Small intestine (tissue), 7 donors: Measurements from ENCODE around the gene SLC2A1. TPM values are rescaled to one million over a fixed set of nuclear protein-coding genes. Genes with fewer than 3 reads are reported as not detected.
A peak's percentile ranks its signal among the peaks of the same experiment; 100 is the strongest.
"Not testable (repeated sequence)": the region's sequence is repeated elsewhere in the genome, so short reads cannot be mapped to it uniquely, and the experiment has no call there.

ENCODE experiments used
- DNase-seq, 2 donors: peaks; one replicate each; pipeline versions ENCODE4 v3.0.0 to v3.0.0-alpha.2; 2013
- FAIRE-seq: peaks from 2 replicates; lab custom pipeline; 2012; peaks lifted over from hg19 to GRCh38; lab: Jason Lieb, UNC
- H3K27ac ChIP-seq, 3 donors: one replicate each; pipeline ENCODE4 v1.5.1; 2013; ENCODE audit warnings: low read length in 2 of 3, mild to moderate bottlenecking in 2 of 3, control low read depth in 1 of 3, inconsistent platforms in 1 of 3, low read depth in 1 of 3, moderate library complexity in 1 of 3
- H3K27me3 ChIP-seq, 3 donors: one replicate each; pipeline ENCODE4 v1.6.1; 2013; ENCODE audit warnings: low read length in 3 of 3, inconsistent platforms in 1 of 3; ENCODE audit not compliant: control insufficient read depth in 3 of 3, insufficient read depth in 3 of 3
- H3K36me3 ChIP-seq, 3 donors: one replicate each; pipeline ENCODE4 v1.6.1; 2013; ENCODE audit warnings: low read length in 3 of 3, inconsistent platforms in 1 of 3, low read depth in 1 of 3, mild to moderate bottlenecking in 1 of 3, moderate library complexity in 1 of 3; ENCODE audit not compliant: control insufficient read depth in 3 of 3, insufficient read depth in 2 of 3
- H3K4me1 ChIP-seq, 3 donors: one replicate each; pipeline ENCODE4 v1.6.1; 2013; ENCODE audit warnings: low read length in 2 of 3, inconsistent platforms in 1 of 3, low read depth in 1 of 3, mild to moderate bottlenecking in 1 of 3, moderate library complexity in 1 of 3; ENCODE audit not compliant: control insufficient read depth in 3 of 3, insufficient read depth in 2 of 3
- H3K4me3 ChIP-seq, 3 donors: one replicate each; pipeline ENCODE4 v1.5.1; 2013; ENCODE audit warnings: low read length in 3 of 3, control low read depth in 1 of 3, inconsistent platforms in 1 of 3, low read depth in 1 of 3, mild to moderate bottlenecking in 1 of 3, moderate library complexity in 1 of 3
- H3K9me3 ChIP-seq, 2 donors: one replicate each; pipeline ENCODE4 v1.6.1; 2013; ENCODE audit warnings: low read depth in 1 of 2, low read length in 1 of 2; ENCODE audit not compliant: control insufficient read depth in 2 of 2, insufficient read depth in 1 of 2
- WGBS, 3 donors: extraction: QIAGEN DNeasy Blood & Tissue Kit; methylation state at CpG; one replicate each; pipeline ENCODE4 v1.1.7; 2013; 5-methylcytosine and 5-hydroxymethylcytosine counted together
- polyA plus RNA-seq, 4 donors: library from polyadenylated mRNA; stranded (reverse) in 3 of 4; unstranded in 1 of 4; fragments of 200-250 nt in 3 of 4; fragments of 120-200 nt in 1 of 4; gene quantifications; one replicate each; pipeline versions ENCODE4 v1.2.1 to v1.2.3, GENCODE V29; 2013
- donor health status: healthy with polysubstance abuse.
- donor health status: control.
- donor health status: control.
- donor health status: Bipolar disorder and iron deficiency.
- donor health status: healthy.

The SLC2A1 gene
- polyA plus RNA-seq, 4 donors = 1.1 to 61.3 (median 8.4) TPM

DNA sequence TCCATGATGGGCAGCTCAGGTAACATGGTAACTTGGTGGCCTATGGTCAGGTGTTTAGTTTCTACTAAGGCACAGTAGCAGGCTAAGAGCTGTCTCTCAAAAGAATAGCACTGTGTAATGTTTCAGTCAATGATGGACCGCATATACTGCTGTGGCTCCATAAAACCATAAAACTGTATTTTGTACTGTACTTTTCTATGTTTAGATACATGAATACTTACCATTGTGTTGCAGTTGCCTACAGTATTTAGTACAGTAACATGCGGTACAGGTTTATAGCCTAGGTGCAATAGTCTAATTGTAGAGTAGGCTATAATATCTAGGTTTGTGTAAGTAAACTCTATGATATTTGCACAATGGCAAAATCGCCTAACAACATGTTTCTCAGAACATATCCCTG is 50.6 kb downstream of the SLC2A1 start:
- Histone ChIP-seq H3K27me3 (no peaks in the 10 kb centered on the region), H3K4me3 (no peak overlapping the region), H3K9me3 (no peaks in the 10 kb centered on the region), H3K27ac (no peak overlapping the region), H3K36me3 (no peaks in the 10 kb centered on the region), H3K4me1 (no peaks in the 10 kb centered on the region)
- FAIRE-seq (no peak), DNase-seq (peak in 1 of 2 donors; percentile 45)
- WGBS, 3 donors = 70 to 73% (median 72%) methylated on average over 3 of the region's 3 CpGs

DNA sequence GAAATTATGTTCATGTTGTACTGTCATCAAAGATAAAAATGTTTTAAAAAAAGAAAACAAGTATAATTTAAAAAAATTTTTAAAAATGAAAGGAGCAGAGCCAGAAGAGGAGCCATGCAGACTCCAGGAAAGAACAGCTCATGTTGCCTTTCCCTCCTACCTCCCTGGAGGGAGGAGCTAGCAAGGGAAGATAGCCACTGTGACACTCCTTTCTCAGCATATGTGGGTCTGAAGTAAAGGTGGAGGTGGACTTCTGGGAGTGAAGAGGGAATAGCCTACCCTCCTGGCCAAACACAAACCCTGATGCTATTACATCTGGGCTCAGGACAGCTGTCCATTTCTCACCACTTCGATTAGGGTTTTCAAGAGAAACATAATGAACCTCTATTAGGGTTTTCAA is 54.2 kb downstream of the SLC2A1 start:
- DNase-seq (no peak), FAIRE-seq (no peak)
- Histone ChIP-seq H3K9me3 (peaks cover 0 to 4% of the 10 kb centered on the region in 2 donors), H3K27ac (no peak overlapping the region), H3K36me3 (no peaks in the 10 kb centered on the region), H3K4me1 (no peaks in the 10 kb centered on the region), H3K27me3 (no peaks in the 10 kb centered on the region), H3K4me3 (no peak overlapping the region)
- WGBS, 3 donors = 77 to 85% (median 78%) methylated on average over 1 of the region's 1 CpG

DNA sequence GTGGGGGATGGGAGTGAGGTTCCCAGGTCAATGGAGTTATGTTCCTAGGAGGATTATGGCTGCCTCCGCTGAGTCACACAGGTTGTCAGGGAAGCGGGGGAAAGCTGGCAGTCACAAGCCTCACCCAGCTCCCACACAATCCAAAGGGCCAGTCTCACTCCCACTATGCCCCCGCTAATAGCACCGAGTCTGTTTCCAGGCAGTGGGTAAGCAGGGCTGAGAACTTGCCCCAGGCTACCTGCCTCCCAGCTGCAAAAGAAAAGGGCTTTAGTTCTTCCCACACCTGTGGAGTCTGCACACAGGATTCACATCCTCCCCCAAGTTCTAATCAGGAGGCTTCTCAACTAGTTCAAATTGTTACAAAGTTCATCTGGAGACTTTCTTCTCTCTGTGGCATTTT is 58.7 kb downstream of the SLC2A1 start:
- H3K36me3 ChIP-seq, FAIRE-seq, H3K4me3 ChIP-seq, DNase-seq, H3K27me3 ChIP-seq, H3K4me1 ChIP-seq, H3K9me3 ChIP-seq, H3K27ac ChIP-seq: not testable (repeated sequence)
- 91 to 100% (median 93%) methylated on average over 4 of the region's 4 CpGs for WGBS, 3 donors

DNA sequence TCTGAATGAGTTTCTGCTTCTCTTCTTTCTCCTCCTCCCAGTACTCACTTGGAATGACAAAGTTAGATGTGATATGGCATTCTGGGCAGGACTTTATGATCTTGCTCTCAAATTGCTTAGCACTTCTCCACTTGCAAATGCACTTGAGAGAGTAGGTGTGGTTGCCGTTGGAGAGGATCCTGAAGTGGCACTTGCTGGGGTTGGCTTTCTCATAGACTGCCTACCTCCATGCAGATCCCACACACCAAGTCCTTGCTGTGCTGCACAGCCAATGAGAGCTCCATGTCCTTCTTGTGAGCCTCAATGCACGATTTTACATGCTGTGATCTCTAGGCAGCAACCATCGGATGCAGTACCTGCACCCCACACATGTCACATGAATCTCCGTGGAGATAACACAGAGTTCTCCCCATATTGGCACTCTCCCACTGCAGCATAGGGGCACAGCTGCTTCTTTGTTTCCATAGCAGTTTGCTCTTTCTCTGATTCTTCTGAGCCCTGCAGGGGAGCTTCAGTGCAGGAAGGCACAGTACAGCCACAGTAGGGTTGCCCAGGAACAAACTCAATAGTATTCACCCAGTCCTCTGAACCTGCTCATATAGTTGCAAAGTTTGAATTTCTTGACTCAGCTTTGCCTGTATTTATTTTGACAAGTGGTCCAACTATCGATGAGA is 67.1 kb downstream of the SLC2A1 start:
- H3K4me1 ChIP-seq = no peaks in the 10 kb centered on the region
- H3K4me3 ChIP-seq = no peak overlapping the region
- peaks cover 0 to 2% of the 10 kb centered on the region in 2 donors for H3K9me3 ChIP-seq
- H3K36me3 ChIP-seq = no peaks in the 10 kb centered on the region
- FAIRE-seq = no peak
- DNase-seq = no peak
- WGBS, 3 donors = 48 to 63% (median 60%) methylated on average over 5 of the region's 5 CpGs
- H3K27me3 ChIP-seq = peaks cover 0 to 5% (median 2%) of the 10 kb centered on the region in 3 donors
- H3K27ac ChIP-seq = no peak overlapping the region

DNA sequence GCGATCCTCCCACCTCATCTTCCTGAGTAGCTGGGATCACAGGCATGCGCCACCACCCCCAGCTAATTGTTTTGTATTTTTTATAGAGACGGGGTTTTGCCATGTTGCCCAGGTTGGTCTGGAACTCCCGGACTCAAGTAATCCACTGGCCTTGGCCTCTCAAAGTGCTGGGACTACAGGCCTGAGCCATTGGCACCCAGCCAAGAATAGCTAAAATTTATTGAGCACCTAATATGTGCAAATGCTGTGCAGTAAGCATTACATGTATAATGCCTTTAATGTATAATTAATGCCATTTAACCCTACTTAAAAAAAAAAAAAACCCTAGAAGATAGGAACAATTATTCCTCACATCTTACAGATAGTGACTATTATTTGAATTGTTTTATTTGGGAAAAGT is 69.4 kb downstream of the SLC2A1 start:
- 84 to 91% (median 91%) methylated on average over 4 of the region's 4 CpGs for WGBS, 3 donors
- Histone ChIP-seq H3K27me3 (peaks cover 0 to 5% (median 2%) of the 10 kb centered on the region in 3 donors), H3K9me3 (no peaks in the 10 kb centered on the region), H3K4me1 (no peaks in the 10 kb centered on the region), H3K4me3 (no peak overlapping the region), H3K27ac (no peak overlapping the region), H3K36me3 (no peaks in the 10 kb centered on the region)
- DNase-seq (no peak), FAIRE-seq (no peak)

DNA sequence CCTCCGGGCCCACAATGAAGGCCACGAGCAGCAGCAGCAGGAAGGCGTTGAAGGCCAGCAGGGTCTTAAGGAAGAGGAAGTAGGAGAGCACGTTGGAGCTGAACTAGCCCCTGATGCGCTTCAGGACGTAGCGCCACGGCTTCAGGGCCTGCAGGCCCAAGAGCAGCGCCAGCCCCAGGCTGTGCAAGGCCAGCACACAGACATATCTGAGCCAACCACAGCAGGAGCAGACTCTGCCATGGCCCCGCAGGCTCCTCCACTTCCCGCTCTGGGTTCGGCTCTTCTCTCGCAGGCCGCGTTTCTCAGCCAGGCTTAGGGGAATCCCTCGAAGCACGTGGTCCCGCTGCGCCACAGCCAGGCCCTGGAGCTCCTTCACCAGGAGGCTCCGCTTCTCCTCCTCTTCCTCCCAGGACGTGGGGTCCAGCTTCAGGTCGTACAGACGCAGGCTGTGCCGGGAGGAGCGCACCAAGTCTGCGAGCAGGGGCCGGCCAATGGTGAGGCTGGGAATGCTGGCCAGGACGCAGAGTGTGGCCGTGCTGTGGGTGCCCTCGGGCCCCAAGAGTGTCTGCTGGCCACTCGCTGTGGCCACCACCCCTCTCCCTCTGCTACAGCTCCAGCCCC is 70.5 kb downstream of the SLC2A1 start:
- Histone ChIP-seq H3K27ac (no peak overlapping the region), H3K4me3 (no peak overlapping the region), H3K9me3 (no peaks in the 10 kb centered on the region), H3K4me1 (no peaks in the 10 kb centered on the region), H3K36me3 (no peaks in the 10 kb centered on the region), H3K27me3 (peaks cover 0 to 5% (median 2%) of the 10 kb centered on the region in 3 donors)
- WGBS, 3 donors = 89 to 91% (median 90%) methylated on average over 30 to 31 of the region's 31 CpGs
- FAIRE-seq (no peak), DNase-seq (no peak)

DNA sequence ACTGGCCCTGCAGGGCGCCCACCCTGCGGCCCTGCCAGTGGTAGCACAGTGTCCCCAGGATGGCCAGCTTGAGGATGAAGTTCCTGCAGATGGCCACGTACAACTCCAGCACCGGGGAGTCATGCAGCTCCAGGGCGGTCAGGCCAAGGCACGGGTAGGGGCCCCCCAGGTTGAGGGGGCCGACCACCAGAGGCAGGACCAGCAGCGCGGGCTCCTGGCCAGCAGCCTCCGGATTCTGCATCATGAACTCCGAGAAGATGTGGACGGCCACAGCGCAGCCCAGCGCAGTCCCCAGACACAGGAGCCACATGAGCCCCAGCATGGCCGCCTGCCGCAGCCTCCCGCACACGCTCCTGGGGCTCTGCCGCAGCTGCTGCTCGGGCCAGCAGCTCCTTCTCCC is 71.3 kb downstream of the SLC2A1 start:
- no peaks in the 10 kb centered on the region for H3K9me3 ChIP-seq
- no peak overlapping the region for H3K4me3 ChIP-seq
- 91 to 95% (median 94%) methylated on average over 17 to 20 of the region's 20 CpGs for WGBS, 3 donors
- FAIRE-seq = no peak
- H3K36me3 ChIP-seq = no peaks in the 10 kb centered on the region
- no peak for DNase-seq
- H3K27me3 ChIP-seq = peaks cover 0 to 5% (median 2%) of the 10 kb centered on the region in 3 donors
- H3K4me1 ChIP-seq = no peaks in the 10 kb centered on the region
- no peak overlapping the region for H3K27ac ChIP-seq

DNA sequence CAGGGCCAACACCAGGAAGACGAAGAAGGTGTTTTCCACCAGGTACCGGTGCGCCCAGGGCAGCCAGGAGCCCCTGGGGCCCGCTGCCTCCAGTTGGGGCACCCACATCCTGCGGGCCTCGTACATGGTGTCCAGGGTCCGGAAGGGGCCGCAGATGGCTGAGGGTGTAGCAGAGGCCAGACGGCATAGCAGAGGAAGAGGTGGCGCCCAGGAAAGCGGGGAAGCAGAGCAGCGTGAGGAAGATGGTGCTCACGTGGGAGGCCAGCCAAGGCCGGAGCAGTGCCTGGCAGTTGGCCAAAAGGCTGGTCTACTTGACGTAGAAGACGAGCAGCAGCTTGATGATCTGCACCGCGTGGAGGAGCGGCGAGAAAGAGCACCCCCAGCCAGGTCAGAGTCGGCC is 71.9 kb downstream of the SLC2A1 start:
- H3K9me3 ChIP-seq = no peaks in the 10 kb centered on the region
- 74 to 76% (median 75%) methylated on average over 21 of the region's 21 CpGs for WGBS, 3 donors
- no peak overlapping the region for H3K4me3 ChIP-seq
- no peak overlapping the region for H3K27ac ChIP-seq
- DNase-seq (no peak), FAIRE-seq (no peak)
- no peaks in the 10 kb centered on the region for H3K4me1 ChIP-seq
- H3K27me3 ChIP-seq = peaks cover 0 to 5% (median 2%) of the 10 kb centered on the region in 3 donors
- H3K36me3 ChIP-seq = no peaks in the 10 kb centered on the region
